ENCODE measurements around the gene COL1A2. TPM values are rescaled to one million over a fixed set of nuclear protein-coding genes. Genes with fewer than 3 reads are reported as not detected.

COL1A2 gene
- total RNA-seq, 4 donors from 2014 or later, result 47.0 to 499 (median 75.9) TPM

DNA sequence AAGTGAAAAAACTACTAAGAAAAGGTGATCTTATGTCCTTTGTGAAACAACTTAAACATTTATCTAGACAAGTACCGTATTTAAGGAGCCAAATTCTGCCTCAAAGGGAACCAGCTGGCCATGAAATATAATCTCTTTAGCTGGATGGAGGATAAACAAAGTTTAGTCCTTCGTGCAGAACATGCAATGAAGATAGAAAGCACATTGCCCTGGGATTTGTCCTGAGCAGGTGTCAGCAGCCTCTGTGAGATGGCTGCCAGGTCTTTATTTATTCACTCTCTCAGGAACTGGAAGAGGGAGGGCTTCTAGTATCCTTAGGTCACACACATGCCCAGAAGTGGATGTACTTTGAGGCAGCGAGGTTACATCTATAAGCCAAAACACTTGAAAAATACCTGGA, 57.5 kb downstream of the COL1A2 start:
- no peak for DNase-seq
- Histone ChIP-seq H3K27me3 (no peaks in the 10 kb centered on the region), H3K4me3 (no peak overlapping the region), H3K4me1 (peaks cover 0 to 13% (median 0%) of the 10 kb centered on the region in 4 donors), H3K27ac (no peak overlapping the region), H3K36me3 (no peaks in the 10 kb centered on the region), H3K9me3 (no peaks in the 10 kb centered on the region)
- intact Hi-C loops (cut with DNase I; ENCODE audit: low total_unique reads) (no loop called here), in situ Hi-C loops (cut with MboI; ENCODE audit: low pct_ligation_motif_present in 1 of 4, low pct_unique_long_range_greater_than_20kb in 1 of 4, low sequenced_read_pairs in 3 of 4) (loop anchor here (25.0 kb wide), 2 partner anchors 785 to 1035 kb away; partner anchors contain the start of gene ASB4 (in 2 of the 4))
- TF ChIP-seq, protein P1, sequence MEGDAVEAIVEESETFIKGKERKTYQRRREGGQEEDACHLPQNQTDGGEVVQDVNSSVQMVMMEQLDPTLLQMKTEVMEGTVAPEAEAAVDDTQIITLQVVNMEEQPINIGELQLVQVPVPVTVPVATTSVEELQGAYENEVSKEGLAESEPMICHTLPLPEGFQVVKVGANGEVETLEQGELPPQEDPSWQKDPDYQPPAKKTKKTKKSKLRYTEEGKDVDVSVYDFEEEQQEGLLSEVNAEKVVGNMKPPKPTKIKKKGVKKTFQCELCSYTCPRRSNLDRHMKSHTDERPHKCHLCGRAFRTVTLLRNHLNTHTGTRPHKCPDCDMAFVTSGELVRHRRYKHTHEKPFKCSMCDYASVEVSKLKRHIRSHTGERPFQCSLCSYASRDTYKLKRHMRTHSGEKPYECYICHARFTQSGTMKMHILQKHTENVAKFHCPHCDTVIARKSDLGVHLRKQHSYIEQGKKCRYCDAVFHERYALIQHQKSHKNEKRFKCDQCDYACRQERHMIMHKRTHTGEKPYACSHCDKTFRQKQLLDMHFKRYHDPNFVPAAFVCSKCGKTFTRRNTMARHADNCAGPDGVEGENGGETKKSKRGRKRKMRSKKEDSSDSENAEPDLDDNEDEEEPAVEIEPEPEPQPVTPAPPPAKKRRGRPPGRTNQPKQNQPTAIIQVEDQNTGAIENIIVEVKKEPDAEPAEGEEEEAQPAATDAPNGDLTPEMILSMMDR (IDR thresholded peaks at IDR 0.05), result no peak
- TF ChIP-seq EP300 (IDR thresholded peaks at IDR 0.05; ENCODE audit: low read depth) (no peak), POLR2A (IDR thresholded peaks at IDR 0.05) (no peak), POLR2AphosphoS5 (IDR thresholded peaks at IDR 0.05) (no peak)
- 21 to 36% methylated on average over 2 to 3 of the region's 3 CpGs for WGBS, 2 donors (ENCODE audit: low coverage in 1 of 2)

DNA sequence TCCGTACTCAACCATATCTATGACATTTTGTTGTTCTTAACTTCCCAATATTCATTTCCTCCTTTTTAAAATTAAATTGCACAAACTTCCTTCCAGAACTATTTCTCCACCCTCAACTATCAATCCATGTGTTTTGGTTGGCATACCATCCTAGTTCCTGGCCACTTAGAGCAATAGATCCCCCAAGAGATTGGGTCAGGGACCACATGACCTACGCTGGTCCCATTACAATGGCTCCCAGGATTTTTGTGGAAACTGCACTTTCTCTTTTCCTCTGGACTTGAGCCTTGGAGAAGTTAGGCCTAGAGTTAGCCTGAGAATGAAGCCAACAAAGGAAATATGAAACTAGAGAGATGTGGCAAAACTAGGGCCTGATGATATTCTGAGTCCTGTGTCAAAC, 59.2 kb downstream of the COL1A2 start:
- in situ Hi-C loops (cut with MboI; ENCODE audit: low pct_ligation_motif_present in 1 of 4, low pct_unique_long_range_greater_than_20kb in 1 of 4, low sequenced_read_pairs in 3 of 4) (loop anchor here (25.0 kb wide), 2 partner anchors 783 to 1033 kb away; partner anchors contain the start of gene ASB4 (in 2 of the 4)), intact Hi-C loops (cut with DNase I; ENCODE audit: low total_unique reads) (no loop called here)
- TF ChIP-seq EP300 (IDR thresholded peaks at IDR 0.05; ENCODE audit: low read depth), result no peak
- TF ChIP-seq POLR2A (IDR thresholded peaks at IDR 0.05), result no peak
- no peak for TF ChIP-seq POLR2AphosphoS5 (IDR thresholded peaks at IDR 0.05)
- TF ChIP-seq, protein P1 (IDR thresholded peaks at IDR 0.05), result no peak
- H3K4me1 ChIP-seq, result peaks cover 0 to 13% (median 0%) of the 10 kb centered on the region in 4 donors
- no peak overlapping the region for H3K27ac ChIP-seq
- 83 to 86% methylated on average over 2 of the region's 2 CpGs for WGBS, 2 donors (ENCODE audit: low coverage in 1 of 2)
- no peak for DNase-seq
- H3K9me3 ChIP-seq, result no peaks in the 10 kb centered on the region
- H3K36me3 ChIP-seq, result no peaks in the 10 kb centered on the region
- H3K4me3 ChIP-seq, result no peak overlapping the region
- no peaks in the 10 kb centered on the region for H3K27me3 ChIP-seq

DNA sequence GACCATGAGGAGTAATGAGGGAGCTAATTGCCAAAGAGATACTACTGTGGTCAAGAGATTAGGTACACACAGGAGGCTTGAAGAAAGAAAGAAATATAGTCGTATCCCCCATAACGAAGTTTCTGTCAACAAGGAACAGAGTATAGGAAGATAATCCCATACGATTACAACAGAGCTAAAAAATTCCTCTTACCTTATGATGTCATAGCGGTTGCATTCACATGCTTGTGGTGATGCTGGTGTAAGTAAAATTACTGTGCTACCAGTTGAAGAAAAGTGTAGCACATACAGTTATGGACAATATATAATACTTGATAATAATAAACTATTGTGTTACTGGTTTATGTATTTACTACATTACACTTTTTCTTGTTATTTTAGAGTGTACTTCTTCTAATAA, 63.3 kb downstream of the COL1A2 start:
- intact Hi-C loops (cut with DNase I; ENCODE audit: low total_unique reads) (no loop called here), in situ Hi-C loops (cut with MboI; ENCODE audit: low pct_ligation_motif_present in 1 of 4, low pct_unique_long_range_greater_than_20kb in 1 of 4, low sequenced_read_pairs in 3 of 4) (loop anchor here (25.0 kb wide), 2 partner anchors 779 to 1029 kb away; partner anchors contain the start of gene ASB4 (in 2 of the 4))
- 94 to 97% methylated on average over 4 of the region's 4 CpGs for WGBS, 2 donors (ENCODE audit: low coverage in 1 of 2)

DNA sequence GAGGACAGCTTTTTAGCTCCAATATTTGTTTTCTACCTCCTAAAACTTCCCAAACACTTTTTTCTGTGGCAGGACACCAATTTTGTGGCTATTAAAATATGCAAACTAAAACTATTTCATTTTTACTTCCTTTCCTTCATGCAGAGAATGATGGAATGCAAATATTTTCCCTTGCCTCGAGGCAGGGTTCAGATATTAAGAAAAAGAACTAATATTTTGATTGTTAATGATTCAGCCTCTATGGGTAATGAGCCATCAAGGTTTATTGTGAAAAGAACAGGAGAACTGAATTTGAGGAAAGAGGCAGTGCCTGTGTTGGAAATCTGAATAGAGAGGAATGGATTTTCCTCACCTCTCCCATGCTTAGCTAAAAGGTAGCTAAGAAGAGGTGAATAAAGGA, 71.8 kb downstream of the COL1A2 start:
- H3K4me3 ChIP-seq, result no peak overlapping the region
- no peaks in the 10 kb centered on the region for H3K4me1 ChIP-seq
- DNase-seq, result no peak
- H3K9me3 ChIP-seq, result peaks cover under 1 to 3% of the 10 kb centered on the region in 2 donors
- 48 to 70% methylated on average over 1 of the region's 1 CpG for WGBS, 2 donors (ENCODE audit: low coverage in 1 of 2)
- H3K36me3 ChIP-seq, result no peaks in the 10 kb centered on the region
- intact Hi-C loops (cut with DNase I; ENCODE audit: low total_unique reads) (no loop called here), in situ Hi-C loops (cut with MboI; ENCODE audit: low pct_ligation_motif_present in 1 of 4, low pct_unique_long_range_greater_than_20kb in 1 of 4, low sequenced_read_pairs in 3 of 4) (loop anchor here (25.0 kb wide), 2 partner anchors 771 to 1021 kb away; partner anchors contain the start of gene ASB4 (in 2 of the 4))
- H3K27ac ChIP-seq, result no peak overlapping the region
- no peaks in the 10 kb centered on the region for H3K27me3 ChIP-seq
- TF ChIP-seq, protein P1 (IDR thresholded peaks at IDR 0.05), result no peak
- TF ChIP-seq EP300 (IDR thresholded peaks at IDR 0.05; ENCODE audit: low read depth) (no peak), POLR2A (IDR thresholded peaks at IDR 0.05) (no peak), POLR2AphosphoS5 (IDR thresholded peaks at IDR 0.05) (no peak)

More for the DNA sequence above, 63.3 kb downstream of the COL1A2 start:
- Histone ChIP-seq H3K27me3 (no peaks in the 10 kb centered on the region), H3K27ac (no peak overlapping the region), H3K9me3 (no peaks in the 10 kb centered on the region), H3K4me1 (no peaks in the 10 kb centered on the region), H3K36me3 (no peaks in the 10 kb centered on the region), H3K4me3 (no peak overlapping the region)
- no peak for DNase-seq
- TF ChIP-seq, protein P1 (IDR thresholded peaks at IDR 0.05), result no peak
- TF ChIP-seq EP300 (IDR thresholded peaks at IDR 0.05; ENCODE audit: low read depth) (no peak), POLR2AphosphoS5 (IDR thresholded peaks at IDR 0.05) (no peak), POLR2A (IDR thresholded peaks at IDR 0.05) (no peak)

Measured in transverse colon (tissue), 4 donors.